ENCODE data around the gene ARL15.

DNA sequence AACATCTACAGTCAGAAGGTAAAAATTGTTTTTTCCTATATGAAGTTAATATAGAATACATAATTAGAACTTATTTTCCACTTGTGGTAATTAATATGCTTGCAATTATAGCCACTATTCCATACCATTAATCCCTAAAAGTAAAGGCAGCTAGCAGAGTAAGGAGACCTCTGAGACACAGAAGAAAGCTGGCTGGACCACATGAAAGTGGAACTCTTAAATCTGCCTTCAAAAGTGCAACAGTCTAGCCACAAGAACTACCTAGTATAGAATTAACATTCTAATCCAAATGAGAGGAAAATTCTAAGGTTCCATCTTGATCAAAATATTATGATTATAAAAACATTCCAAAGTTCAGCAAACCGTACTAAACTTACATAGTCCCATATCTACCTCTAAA lies 37.6 kb downstream of the ARL15 start:
- TF ChIP-seq, protein P1, sequence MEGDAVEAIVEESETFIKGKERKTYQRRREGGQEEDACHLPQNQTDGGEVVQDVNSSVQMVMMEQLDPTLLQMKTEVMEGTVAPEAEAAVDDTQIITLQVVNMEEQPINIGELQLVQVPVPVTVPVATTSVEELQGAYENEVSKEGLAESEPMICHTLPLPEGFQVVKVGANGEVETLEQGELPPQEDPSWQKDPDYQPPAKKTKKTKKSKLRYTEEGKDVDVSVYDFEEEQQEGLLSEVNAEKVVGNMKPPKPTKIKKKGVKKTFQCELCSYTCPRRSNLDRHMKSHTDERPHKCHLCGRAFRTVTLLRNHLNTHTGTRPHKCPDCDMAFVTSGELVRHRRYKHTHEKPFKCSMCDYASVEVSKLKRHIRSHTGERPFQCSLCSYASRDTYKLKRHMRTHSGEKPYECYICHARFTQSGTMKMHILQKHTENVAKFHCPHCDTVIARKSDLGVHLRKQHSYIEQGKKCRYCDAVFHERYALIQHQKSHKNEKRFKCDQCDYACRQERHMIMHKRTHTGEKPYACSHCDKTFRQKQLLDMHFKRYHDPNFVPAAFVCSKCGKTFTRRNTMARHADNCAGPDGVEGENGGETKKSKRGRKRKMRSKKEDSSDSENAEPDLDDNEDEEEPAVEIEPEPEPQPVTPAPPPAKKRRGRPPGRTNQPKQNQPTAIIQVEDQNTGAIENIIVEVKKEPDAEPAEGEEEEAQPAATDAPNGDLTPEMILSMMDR (IDR thresholded peaks at IDR 0.05), result no peak
- TF ChIP-seq POLR2AphosphoS5 (IDR thresholded peaks at IDR 0.05; ENCODE audit: insufficient read depth in 1 of 2, low read depth in 1 of 2) (no peak), POLR2A (IDR thresholded peaks at IDR 0.05) (no peak)

Measured in vagina (tissue), 2 donors.